IPS-NIHi11 (cell line): ENCODE data around the gene ZNF654.
"Not testable (repeated sequence)": the region's sequence is repeated elsewhere in the genome, so short reads cannot be mapped to it uniquely, and the experiment has no call there.

ENCODE experiments used
- DNase-seq: peaks from one replicate; pipeline ENCODE4 v3.0.0; 2012; ENCODE audit warnings: mixed read lengths, low spot score

The ZNF654 gene

GRCh38 chr3:88142094-88142624 is 83.1 kb downstream of the ZNF654 start:
- DNase-seq: no peak

- DNase-seq: no peak
Observed at GRCh38 chr3:88147261-88147660, 88.2 kb downstream of the ZNF654 start.

GRCh38 chr3:88148651-88149050 is 89.6 kb downstream of the ZNF654 start:
- no peak for DNase-seq

GRCh38 chr3:88149101-88149508 is 90.0 kb downstream of the ZNF654 start:
- DNase-seq: peak; percentile 22

- DNase-seq: peak; percentile 87
Observed at GRCh38 chr3:88149509-88150362, 90.7 kb downstream of the ZNF654 start, which contains the start of gene C3orf38. Gene C3orf38, plus strand, starts transcription at chr3:88149959. Its CDS starts 94 bp downstream, at chr3:88150053.

- DNase-seq: no peak
Observed at GRCh38 chr3:88150371-88150770, 91.3 kb downstream of the ZNF654 start.

- no peak for DNase-seq
Observed at GRCh38 chr3:88150806-88151205, 91.8 kb downstream of the ZNF654 start.

GRCh38 chr3:88151358-88151757 is 92.3 kb downstream of the ZNF654 start:
- DNase-seq: no peak

- no peak for DNase-seq
Observed at GRCh38 chr3:88152841-88153240, 93.8 kb downstream of the ZNF654 start.

- DNase-seq: no peak
Observed at GRCh38 chr3:88166419-88166971, 107.4 kb downstream of the ZNF654 start.

GRCh38 chr3:88167173-88167572 is 108.1 kb downstream of the ZNF654 start:
- DNase-seq: no peak

GRCh38 chr3:88167704-88168103 is 108.6 kb downstream of the ZNF654 start:
- DNase-seq: no peak

- no peak for DNase-seq
Observed at GRCh38 chr3:88168171-88168570, 109.1 kb downstream of the ZNF654 start.

- peak; percentile 4 for DNase-seq
Observed at GRCh38 chr3:88180398-88180999, 121.4 kb downstream of the ZNF654 start.

GRCh38 chr3:88182165-88182918 is 123.3 kb downstream of the ZNF654 start:
- not testable (repeated sequence) for DNase-seq

GRCh38 chr3:88188436-88188835 is 129.4 kb downstream of the ZNF654 start:
- no peak for DNase-seq

GRCh38 chr3:88189361-88189810 is 130.3 kb downstream of the ZNF654 start:
- DNase-seq: no peak

GRCh38 chr3:88191872-88192409 is 132.9 kb downstream of the ZNF654 start:
- DNase-seq: no peak

- DNase-seq: no peak
Observed at GRCh38 chr3:88192631-88193030, 133.6 kb downstream of the ZNF654 start.
